NT2/D1 (cell line): Measurements from ENCODE around the gene LRRTM4.

Source experiments
- SUZ12 ChIP-seq: IDR thresholded peaks from 2 replicates; pipeline ENCODE4 v1.6.1; 2011; ENCODE audit not compliant: insufficient read length, insufficient read depth; ENCODE audit errors: extremely low read depth
- YY1 ChIP-seq: IDR thresholded peaks from 2 replicates; pipeline ENCODE4 v1.6.1; 2011; ENCODE audit not compliant: insufficient read length, insufficient read depth
- ZNF274 ChIP-seq: IDR thresholded peaks from 2 replicates; pipeline ENCODE4 v1.6.1; 2011; ENCODE audit warnings: mild to moderate bottlenecking, low read depth, low read length

GRCh38 chr2:77101796-77102452 lies 420.3 kb downstream of the LRRTM4 start:
- no peak for TF ChIP-seq SUZ12
- no peak for TF ChIP-seq ZNF274
- no peak for TF ChIP-seq YY1
